CMK (cell line): ENCODE results near the gene SREBF1.
"Not testable (repeated sequence)": the region's sequence is repeated elsewhere in the genome, so short reads cannot be mapped to it uniquely, and the experiment has no call there.

Source experiments
- DNase-seq: peaks from one replicate; pipeline ENCODE4 v3.0.0-alpha.2; 2010; ENCODE audit warnings: low read depth

The SREBF1 gene

DNA sequence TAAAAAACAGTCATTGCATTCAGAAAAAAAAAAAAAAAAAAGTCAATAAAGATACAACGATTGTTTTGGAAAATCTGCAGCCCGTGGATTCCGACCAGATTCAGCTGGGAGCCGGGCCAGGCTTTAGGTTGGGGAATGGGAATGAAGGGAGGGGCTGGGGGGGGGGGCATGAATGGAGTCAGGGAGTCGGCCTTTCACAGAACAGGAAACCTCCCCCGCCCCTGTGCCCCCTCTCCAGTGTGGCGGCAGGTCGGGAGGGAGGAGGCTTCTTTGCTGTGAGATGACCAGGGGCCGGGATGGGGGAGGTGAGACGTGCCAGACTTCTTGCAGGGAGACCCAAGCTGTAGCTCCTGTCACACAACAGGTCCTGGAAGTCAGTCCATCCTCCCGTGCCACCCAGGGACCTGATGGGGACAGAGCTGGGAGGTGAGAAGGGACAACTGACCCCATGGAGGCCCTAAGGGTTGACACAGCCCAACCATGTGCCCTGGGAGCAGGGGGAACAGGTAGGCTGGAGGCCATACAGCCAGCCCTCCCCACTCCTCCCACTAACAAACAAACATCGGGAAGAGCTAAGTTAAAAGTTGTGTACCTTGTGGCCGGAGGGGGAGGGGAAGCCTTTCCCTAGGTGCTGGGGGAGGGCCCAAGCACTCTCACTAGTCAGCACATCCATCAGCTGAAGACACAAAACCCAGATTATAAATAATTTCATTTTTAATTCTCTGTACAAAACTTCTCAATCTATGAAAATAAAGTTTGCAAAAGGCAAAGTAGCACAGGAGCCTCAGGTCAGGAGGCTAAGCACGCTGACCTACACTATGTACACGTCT is 25.2 kb downstream of the SREBF1 start:
- no peak for DNase-seq

DNA sequence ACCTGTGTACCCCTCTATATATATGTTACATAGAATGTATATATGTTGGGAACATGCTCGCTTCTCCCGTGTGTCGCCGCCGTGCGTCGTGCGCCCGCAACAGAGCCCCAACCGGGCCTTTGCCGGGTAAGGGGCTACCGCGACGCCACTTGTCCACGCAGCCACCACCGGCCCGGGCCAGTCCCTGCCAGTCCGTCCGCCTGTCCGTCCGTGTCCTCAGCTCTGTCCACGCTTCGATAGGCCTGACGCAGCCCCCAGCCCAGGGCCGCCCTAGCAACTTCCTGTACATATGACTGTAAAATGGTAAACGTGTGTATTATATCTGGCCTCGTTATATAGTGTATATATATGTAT is 25.9 kb downstream of the SREBF1 start:
- no peak for DNase-seq

DNA sequence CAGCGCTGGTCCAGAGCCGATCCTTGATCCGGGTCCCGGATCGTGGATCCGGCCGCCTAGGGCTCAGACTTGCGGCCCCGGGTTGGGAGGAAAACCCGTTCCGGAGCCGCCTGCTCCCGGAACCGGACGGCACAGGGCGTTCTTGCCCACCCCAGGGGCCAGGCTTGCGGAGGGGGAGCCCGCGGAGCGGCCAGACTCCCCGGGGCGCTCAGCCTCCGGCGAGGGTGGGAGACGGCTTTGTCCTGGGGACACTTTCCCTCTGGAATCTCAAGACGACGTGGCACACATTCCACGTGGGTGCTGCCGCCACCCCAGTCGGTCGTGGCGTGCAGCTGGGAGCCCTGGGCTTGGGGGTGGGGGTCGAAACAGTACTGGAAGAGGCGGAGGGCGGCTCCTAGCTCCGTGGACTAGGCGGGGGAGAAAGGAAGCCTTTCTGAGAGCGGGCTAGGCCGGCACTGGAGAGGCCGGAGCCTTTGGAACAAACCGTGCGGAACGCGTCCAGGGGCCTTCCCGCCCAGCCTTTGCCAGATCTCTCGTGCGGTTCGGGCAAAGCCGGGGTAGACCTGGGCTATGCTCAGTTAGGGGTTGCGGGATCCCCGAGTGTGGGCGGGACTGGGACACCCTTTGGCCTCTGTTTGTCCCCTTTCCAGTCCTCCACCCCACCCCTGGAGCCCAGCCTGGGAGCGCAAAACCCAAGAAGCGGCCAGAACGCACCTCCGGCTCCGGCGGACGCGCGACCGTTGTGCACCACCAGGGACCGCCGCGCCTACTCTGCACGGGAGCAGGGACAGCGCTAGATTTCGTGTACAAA is 26.5 kb downstream of the SREBF1 start:
- DNase-seq = no peak

DNA sequence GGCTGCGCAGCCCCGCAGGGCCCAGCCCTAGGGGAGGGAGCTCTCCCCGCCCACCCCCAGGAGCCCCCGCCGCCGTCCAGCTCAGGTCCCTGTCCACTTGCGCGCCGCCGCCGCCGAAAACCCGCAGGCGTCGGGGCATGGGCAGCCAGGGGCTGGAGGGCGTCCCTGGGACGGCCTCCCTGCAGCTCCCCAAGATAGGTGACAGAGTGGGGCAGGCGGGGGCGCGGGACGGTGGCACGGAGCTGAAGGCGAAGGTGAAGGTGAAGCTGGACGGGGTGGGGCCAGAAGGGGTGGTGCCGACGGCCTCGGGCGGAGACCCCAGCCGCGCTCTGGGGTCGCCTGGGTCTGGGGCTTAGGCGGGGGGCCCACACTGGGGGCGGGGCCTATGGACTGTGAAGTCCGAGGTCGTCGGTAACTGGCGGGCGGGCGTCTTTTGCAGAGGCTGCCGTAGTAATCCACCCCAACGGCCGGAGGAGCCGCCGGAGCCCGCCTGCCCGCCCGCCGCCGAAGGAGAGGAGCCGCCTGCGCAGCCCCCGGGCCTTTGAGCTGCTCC is 27.2 kb downstream of the SREBF1 start:
- no peak for DNase-seq

DNA sequence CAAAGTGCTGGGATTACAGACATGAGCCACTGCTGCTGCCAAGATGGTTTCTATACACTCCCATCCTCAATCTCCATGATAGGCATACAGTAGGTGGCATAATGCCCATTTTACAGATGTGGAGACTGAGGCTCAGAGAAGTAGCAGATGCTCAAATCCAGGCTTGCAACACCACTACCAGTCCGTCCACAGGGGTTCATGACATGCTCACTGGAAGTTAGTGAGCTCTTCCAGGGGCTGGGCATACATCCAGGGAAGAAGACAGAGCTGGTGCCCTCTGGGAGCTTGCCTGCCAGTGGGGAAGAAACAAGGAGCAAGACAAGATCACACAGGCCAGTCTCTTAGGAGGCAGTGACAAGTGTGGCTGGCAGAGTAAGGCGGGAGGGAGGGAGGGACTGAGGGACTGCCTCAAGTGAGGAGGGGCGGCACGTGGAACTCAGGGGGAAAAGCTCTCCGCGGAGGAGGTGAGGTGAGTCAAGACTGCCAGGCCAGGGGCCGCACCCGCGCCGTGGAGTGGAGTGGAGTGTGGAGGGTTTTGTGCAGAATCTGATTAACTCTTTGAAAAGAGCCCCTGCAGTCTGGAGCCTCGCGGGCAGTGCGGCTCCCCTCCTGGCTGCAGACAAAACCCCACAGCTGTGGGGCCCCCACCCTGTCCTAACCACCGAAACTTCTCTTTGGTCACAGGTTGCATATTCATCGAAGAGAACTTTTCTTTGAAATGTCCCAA is 27.9 kb downstream of the SREBF1 start:
- no peak for DNase-seq

DNA sequence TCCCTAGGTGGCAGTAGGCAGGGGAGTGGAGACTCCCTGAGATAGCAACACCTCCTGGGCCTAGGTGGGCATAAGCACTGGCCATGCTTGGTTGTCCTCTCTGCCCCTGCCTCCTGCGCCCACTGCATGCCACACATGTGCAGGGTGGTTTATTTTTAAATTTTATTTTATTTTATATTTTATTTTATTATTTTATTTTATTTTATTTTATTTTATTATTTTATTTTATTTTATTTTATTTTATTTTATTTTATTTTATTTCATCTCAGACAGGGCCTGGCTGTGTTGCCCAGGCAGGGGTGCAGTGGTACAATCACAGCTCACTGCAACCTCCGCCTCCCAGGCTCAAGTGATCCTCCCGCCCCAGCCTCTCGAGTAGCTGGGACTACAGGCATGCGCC is 28.6 kb downstream of the SREBF1 start:
- not testable (repeated sequence) for DNase-seq

DNA sequence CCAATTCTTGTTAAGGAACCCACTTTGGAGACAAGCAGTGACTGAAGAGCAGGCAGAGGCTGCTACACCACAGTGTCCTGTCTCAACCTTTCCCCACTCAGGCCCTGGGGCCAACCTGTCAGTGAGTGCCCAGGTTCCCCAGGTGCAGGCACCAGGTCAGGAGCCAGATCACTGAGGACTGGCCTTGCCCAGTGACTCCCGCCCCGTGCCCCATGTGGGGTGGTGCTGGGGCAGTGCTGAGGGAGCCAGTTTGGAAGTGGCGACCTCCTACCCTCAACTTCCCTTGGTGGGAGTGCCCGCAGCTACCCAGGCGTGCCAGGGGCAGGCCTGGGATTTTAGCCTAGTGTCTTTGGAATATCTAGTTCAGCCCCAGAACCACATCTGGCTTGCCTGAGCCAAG is 29.3 kb downstream of the SREBF1 start:
- no peak for DNase-seq

DNA sequence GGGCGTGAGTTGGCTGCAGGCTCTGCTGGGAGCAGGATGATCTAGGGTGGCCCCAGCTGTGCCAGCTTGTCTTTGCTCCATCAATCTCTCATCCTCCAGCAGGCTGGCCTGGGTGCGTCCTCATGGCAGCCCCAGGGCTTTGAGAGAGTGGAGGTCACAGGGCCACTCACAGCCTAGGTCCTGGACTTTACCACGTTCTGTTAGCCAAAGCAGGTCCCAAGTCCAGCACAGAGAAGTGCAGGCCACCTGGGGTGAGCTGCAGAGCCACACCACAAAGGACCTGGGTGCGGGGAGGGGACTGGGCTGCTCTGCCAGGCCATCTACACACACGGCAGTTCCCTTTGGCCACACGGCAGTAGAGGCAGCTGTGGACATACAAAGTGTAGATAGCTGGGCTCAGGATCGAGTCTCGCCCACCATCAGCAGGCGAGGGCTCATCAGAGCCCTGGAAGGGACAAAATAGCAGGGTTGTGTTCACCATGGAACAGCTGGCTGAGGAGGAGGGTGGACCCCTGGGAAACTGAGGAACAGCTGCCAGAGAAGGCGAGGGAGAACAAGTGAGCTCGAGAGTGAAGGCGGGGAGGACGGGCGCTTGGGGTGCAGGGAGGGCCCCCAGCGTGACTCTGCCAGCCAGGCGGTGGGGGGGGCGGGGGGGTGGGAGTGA is 30.0 kb downstream of the SREBF1 start:
- DNase-seq = no peak

DNA sequence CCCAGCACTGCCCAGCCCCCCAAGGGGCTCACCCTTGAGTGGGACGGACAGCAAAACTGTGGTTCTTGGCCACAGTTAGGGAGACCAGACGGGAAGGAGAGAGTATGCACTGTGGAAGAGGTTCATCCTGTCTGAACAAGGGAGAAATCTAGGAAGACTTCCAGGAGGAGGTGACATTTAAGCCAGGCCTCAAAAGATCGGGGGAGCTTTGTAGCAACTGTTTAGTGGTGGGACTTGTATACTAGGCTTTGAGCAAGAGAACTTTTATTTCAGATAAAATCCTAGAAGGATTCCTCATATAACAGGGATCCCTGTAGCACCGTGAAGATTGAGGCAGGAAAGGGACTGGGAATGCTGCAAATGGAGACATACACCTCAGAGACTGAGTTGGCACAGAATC is 30.8 kb downstream of the SREBF1 start:
- no peak for DNase-seq

DNA sequence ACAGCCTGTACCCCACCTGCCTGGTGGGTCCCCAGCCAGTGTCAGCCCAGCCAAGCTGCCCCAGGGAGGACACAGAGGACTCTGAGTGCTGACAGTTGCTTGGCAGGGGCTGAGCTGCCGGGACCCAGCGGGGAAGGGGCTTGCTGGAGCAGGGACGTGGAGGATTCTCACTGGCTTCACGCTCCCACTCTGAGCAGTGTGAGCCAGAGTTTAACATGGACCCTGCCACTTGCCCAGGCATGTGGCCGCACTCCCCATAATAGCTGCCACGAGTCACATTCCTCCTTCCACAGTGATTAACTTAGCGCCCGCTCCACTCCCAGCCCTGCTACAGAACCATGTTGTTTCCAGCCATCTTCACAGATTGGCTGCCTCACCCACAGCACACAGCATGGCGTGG is 31.2 kb downstream of the SREBF1 start:
- DNase-seq = no peak

DNA sequence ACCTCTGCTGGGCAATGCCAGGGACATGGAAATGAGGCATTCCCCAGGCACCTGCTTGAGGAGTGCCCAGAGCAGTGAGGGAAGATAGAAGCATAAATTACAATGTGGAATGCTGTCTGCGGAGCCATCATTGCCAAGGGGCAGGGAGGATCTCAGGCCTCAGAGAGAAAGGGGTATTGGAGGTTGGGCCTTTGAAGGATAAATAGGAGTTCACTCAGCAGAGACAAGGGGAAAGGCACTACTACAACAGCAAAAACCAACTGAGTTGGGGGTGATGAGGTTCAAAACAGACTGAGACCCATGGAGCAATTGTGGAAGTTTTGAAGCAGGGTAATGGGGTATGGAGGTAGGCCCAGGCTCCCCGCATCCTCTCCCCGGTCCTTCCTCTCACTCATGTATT is 32.8 kb downstream of the SREBF1 start:
- DNase-seq = no peak

DNA sequence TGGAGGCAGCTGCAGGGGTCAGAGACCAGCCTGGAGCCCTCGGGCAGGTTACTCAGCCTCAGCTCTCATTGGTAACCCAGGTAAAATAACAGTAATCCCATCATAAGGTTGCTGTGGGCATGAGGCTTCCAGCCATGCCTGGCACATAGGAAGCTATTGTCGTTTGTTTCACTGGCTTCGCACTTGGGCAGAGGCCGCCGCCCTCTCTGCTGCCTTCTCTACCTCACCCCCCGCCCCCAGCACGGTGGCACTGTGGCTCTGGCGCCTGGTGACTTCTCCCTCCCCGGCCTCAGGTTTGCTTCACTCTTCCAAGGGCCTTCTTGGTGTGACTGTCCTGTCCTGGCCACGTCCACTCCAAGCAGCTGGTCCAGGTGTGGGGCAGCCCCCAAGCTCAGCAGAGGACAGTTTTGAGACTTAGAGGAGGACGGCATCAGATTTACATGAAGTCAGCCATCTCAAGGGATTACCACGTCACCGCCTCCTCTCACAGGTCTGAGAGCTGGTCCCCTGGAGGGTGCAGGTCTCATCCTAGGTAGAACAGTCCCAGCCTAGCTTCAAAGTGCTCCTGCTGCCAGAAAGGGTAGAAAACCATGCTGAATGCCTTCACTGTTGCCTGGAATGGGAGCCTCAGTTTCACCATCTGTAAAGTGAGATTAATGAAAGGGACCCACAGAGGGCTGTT is 34.8 kb downstream of the SREBF1 start:
- DNase-seq = no peak

DNA sequence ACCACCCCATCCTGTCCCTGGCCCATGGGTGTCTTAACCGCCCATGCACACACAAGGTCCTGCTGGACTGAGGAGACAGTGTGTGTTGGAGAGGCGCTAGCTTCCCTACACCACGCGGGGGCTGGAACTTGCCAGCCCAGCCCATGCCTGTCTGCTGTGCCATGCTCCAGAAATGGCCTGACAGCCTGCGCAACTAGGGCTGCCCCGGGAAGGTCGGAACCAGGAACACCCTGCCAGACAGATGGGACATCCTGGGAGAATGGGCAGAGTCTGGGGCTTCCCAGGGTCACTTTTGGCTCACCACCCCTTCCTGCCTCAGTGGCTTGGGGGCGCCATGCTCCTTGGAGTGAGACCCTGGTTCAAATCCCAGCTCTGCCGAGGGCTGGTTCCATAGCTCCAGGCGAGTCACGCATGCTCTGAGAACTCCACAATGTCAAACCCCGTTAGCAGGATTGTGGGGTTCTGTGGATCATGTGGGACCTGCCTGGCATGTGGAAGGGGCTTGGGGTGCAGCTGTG is 36.2 kb downstream of the SREBF1 start:
- no peak for DNase-seq

DNA sequence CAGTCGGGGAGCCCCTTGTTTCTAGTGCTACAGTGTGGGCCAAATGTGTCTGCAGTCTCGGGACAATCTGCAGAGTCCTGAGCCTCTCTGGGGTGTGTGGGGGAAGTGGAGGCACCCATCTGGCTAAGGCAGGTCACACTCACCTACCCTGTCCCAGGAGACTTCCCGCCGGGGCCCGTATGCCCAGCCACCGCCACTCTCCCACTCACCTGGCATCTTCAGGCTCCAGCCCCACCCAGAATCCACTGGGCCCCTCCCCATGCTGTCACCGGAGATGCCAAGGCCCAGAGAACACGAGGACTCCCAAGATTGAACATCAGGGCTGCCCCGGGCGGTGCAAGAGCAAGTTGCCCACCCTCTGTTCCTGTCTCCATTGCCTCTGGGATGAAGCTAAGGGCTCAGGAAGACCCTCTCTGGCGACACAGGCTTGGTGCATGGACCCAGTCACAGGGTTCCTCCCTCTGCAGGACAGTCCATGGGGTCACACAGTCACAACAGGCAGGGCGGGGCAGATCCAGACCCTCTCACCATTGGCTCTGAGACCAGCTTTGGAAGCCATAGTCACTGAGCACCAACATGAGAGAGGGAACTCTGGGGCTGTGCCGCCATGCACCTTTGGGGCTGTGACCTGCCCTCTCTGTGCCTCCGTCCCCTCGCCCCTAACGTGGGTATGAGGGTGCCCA is 38.1 kb downstream of the SREBF1 start:
- DNase-seq = no peak

DNA sequence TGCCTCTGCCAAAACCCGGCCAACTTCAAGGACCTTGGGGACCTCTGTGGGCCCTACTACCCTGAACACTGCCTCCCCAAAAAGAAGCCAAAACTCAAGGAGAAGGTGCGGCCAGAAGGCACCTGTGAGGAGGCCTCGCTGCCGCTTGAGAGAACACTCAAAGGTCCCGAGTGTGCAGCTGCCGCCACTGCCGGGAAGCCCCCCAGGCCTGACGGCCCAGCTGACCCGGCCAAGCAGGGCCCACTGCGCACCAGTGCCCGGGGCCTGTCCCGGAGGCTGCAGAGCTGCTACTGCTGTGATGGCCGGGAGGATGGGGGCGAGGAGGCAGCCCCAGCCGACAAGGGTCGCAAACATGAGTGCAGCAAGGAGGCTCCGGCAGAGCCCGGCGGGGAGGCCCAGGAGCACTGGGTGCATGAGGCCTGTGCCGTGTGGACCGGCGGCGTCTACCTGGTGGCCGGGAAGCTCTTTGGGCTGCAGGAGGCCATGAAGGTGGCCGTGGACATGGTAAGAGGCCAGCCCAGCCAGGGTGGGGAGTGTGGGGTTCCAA is 38.7 kb downstream of the SREBF1 start:
- no peak for DNase-seq

DNA sequence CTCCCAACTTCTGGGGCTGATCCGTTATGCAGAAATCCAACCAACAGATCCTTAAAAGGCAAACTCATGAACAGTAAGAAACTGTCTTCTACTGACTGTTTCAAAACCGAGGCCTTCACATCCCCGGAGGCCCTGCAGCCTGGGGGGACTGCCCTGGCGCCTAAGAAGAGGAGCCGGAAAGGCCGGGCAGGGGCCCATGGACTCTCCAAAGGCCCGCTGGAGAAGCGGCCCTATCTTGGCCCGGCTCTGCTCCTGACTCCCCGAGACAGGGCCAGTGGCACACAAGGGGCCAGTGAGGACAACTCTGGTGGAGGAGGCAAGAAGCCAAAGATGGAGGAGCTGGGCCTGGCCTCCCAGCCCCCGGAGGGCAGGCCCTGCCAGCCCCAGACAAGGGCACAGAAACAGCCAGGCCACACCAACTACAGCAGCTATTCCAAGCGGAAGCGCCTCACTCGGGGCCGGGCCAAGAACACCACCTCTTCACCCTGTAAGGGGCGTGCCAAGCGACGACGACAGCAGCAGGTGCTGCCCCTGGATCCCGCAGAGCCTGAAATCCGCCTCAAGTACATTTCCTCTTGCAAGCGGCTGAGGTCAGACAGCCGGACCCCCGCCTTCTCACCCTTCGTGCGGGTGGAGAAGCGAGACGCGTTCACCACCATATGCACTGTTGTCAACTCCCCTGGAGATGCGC is 39.5 kb downstream of the SREBF1 start:
- DNase-seq = no peak

DNA sequence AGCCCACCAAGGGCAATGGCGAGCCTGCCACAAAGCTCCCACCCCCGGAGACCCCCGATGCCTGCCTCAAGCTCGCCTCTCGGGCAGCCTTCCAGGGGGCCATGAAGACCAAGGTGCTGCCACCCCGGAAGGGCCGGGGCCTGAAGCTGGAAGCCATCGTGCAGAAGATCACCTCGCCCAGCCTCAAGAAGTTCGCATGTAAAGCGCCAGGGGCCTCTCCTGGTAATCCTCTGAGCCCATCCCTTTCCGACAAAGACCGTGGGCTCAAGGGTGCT is 40.1 kb downstream of the SREBF1 start:
- DNase-seq = no peak

DNA sequence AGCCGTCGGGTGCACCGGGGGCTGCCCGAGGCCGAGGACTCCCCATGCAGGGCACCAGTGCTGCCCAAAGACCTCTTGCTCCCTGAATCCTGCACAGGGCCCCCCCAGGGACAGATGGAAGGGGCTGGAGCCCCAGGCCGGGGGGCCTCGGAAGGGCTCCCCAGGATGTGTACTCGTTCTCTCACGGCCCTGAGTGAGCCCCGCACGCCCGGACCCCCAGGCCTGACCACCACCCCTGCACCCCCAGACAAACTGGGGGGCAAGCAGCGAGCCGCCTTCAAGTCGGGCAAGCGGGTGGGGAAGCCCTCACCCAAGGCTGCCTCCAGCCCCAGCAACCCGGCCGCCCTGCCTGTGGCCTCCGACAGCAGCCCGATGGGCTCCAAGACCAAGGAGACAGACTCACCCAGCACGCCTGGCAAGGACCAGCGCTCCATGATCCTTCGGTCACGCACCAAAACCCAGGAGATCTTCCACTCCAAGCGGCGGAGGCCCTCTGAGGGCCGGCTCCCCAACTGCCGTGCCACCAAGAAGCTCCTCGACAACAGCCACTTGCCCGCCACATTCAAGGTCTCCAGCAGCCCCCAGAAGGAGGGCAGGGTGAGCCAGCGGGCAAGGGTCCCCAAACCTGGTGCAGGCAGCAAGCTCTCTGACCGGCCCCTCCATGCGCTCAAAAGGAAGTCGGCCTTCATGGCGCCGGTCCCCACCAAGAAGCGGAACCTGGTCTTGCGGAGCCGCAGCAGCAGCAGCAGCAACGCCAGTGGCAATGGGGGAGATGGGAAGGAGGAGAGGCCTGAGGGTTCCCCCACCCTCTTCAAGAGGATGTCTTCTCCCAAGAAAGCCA is 40.6 kb downstream of the SREBF1 start:
- DNase-seq = no peak

DNA sequence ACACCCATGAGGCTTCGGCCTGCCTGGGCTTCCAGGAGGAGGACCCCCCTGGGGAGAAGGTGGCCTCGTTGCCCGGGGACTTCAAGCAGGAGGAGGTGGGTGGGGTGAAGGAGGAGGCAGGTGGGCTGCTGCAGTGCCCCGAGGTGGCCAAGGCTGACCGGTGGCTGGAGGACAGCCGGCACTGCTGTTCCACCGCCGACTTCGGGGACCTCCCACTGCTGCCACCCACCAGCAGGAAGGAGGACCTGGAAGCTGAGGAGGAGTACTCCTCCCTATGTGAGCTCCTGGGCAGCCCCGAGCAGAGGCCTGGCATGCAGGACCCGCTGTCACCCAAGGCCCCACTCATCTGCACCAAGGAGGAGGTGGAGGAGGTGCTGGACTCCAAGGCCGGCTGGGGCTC is 41.5 kb downstream of the SREBF1 start:
- no peak for DNase-seq
